ENCODE results near the gene ITPA.
A peak's percentile ranks its signal among the peaks of the same experiment; 100 is the strongest.

Gene ITPA

GRCh38 chr20:3239026-3239866, 29.9 kb downstream of the ITPA start, which contains the start of gene SLC4A11:
Gene SLC4A11 (minus strand): TSS chr20:3239190. CDS start chr20:3239137, 53 bp downstream.
- Histone ChIP-seq H3K9ac (ENCODE audit: low read depth, low read length) (no peak within 1 kb of the TSS), H3K4me3 (ENCODE audit: low read depth in 1 of 2, low read length in 2 of 2) (no peak within 1 kb of the TSS), H3K4me2 (ENCODE audit: insufficient read depth, low read length) (no peak within 1 kb of the TSS), H2AFZ (ENCODE audit: low read depth, low read length) (no peak within 1 kb of the TSS), H3K27ac (ENCODE audit: low read length) (no peak within 1 kb of the TSS), H4K20me1 (ENCODE audit: insufficient read depth, low read length) (peaks cover 8% of the 10 kb centered on the region; the same call in 1 of the 2 replicates), H3K9me3 (ENCODE audit: insufficient read depth, low read length, severe bottlenecking) (no peaks in the 10 kb centered on the region), H3K79me2 (ENCODE audit: insufficient read depth, low read length) (no peaks in the 10 kb centered on the region), H3K36me3 (ENCODE audit: insufficient read depth, low read length) (no peaks in the 10 kb centered on the region), H3K4me1 (ENCODE audit: insufficient read depth, low read length) (no peaks in the 10 kb centered on the region), H3K27me3 (ENCODE audit: insufficient read depth, low read length, poor library complexity) (peaks cover 18% of the 10 kb centered on the region)
- DNase-seq (no peak), ATAC-seq (ENCODE audit: insufficient read depth, low read depth) (peak; percentile 43; the same call in 1 of the 3 replicates)
- TF ChIP-seq EZH2 (IDR thresholded peaks at IDR 0.05; ENCODE audit: borderline replicate concordance, low read depth, low read length, severe bottlenecking), result no peak
- TF ChIP-seq, protein P1, sequence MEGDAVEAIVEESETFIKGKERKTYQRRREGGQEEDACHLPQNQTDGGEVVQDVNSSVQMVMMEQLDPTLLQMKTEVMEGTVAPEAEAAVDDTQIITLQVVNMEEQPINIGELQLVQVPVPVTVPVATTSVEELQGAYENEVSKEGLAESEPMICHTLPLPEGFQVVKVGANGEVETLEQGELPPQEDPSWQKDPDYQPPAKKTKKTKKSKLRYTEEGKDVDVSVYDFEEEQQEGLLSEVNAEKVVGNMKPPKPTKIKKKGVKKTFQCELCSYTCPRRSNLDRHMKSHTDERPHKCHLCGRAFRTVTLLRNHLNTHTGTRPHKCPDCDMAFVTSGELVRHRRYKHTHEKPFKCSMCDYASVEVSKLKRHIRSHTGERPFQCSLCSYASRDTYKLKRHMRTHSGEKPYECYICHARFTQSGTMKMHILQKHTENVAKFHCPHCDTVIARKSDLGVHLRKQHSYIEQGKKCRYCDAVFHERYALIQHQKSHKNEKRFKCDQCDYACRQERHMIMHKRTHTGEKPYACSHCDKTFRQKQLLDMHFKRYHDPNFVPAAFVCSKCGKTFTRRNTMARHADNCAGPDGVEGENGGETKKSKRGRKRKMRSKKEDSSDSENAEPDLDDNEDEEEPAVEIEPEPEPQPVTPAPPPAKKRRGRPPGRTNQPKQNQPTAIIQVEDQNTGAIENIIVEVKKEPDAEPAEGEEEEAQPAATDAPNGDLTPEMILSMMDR (IDR thresholded peaks at IDR 0.05; ENCODE audit: borderline replicate concordance, extremely low read depth, low read length, poor library complexity, severe bottlenecking), result no peak

DNA sequence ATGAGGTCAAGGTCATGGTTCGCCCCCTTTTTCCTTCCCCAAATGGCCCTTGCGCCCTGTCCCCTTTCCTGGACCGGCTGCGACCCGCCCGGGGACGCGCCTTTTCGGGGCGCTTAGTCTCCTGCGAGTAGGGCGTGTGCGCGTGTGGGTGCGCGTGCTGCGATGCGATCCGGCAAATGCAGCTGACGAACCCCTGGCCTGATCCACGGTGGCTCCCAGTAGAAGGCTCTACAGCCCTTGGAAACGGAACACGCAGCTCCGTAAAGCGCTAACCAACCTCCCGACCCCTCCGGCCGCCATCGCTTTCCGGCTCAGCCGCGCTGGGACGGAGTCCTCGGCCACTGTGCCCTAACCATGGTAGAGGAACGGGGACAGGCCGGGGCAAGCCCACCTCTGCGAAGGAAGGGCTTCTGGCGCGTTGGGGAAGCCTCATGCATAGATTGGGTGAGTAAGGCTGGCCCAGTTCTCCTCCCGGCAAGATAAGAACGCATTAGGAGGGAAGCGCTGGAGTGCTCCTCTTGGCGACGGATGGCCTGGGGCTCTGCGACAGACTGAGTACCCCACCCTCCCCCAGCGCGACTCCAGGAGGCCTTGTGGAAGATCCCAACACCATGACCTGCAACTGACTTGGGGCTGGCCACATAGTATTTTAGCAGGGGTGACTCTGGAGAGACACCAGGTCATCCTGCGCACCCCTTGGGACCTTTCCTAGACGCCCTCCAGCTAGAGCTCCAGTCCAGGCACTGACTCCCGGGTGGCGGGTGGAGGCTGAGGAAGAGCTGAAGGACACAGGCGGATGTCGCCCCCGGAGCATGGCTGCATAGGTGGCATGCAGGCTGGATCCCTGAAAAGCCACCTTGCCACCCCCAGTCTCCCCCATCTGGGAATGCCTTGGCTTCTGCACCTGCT, 30.8 kb downstream of the ITPA start:
- Histone ChIP-seq H3K27ac (ENCODE audit: low read length) (no peak overlapping the region), H3K79me2 (ENCODE audit: insufficient read depth, low read length) (no peaks in the 10 kb centered on the region), H3K27me3 (ENCODE audit: insufficient read depth, low read length, poor library complexity) (peaks cover 18% of the 10 kb centered on the region), H3K9me3 (ENCODE audit: insufficient read depth, low read length, severe bottlenecking) (no peaks in the 10 kb centered on the region), H3K4me1 (ENCODE audit: insufficient read depth, low read length) (no peaks in the 10 kb centered on the region), H3K4me3 (ENCODE audit: low read depth in 1 of 2, low read length in 2 of 2) (no peak overlapping the region), H3K9ac (ENCODE audit: low read depth, low read length) (no peak overlapping the region), H3K4me2 (ENCODE audit: insufficient read depth, low read length) (no peak overlapping the region), H2AFZ (ENCODE audit: low read depth, low read length) (no peak overlapping the region), H4K20me1 (ENCODE audit: insufficient read depth, low read length) (peaks cover 10% of the 10 kb centered on the region; the same call in 1 of the 2 replicates), H3K36me3 (ENCODE audit: insufficient read depth, low read length) (no peaks in the 10 kb centered on the region)
- DNase-seq, result no peak
- no peak for ATAC-seq (ENCODE audit: insufficient read depth, low read depth)
- TF ChIP-seq EZH2 (IDR thresholded peaks at IDR 0.05; ENCODE audit: borderline replicate concordance, low read depth, low read length, severe bottlenecking), result no peak
- TF ChIP-seq, protein P1 (IDR thresholded peaks at IDR 0.05; ENCODE audit: borderline replicate concordance, extremely low read depth, low read length, poor library complexity, severe bottlenecking), result no peak

DNA sequence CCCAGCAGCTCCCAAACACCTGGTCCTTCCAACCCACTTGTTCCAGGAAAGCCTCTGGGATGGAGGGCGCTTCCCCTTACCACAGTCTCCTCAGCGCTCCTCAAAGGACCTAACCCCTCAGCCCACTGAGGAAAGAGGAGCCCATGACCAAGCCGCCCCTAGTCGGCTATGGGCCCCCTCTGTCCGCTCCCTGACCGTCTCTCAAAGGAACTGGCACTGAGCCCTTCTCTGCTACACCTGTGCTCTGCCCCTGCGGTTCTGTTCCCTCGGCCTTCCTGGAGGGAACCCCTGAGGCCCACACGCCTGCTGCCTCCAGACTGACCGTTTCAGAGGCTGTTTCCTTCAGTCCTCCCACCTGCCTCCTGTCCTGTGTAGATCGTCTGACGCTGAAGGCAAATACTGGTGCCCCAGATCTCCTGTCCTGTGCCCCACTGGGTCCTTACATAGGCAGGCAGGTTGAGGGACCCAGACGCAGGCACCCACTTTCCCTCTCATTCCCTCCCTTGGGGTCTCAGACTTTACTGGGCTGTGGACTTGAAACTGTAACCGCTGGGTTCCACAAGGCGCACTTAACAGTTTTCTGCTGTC, 31.6 kb downstream of the ITPA start:
- Histone ChIP-seq H3K27me3 (ENCODE audit: insufficient read depth, low read length, poor library complexity) (peaks cover 16% of the 10 kb centered on the region), H3K36me3 (ENCODE audit: insufficient read depth, low read length) (no peaks in the 10 kb centered on the region), H3K4me2 (ENCODE audit: insufficient read depth, low read length) (no peak overlapping the region), H3K79me2 (ENCODE audit: insufficient read depth, low read length) (no peaks in the 10 kb centered on the region), H3K9me3 (ENCODE audit: insufficient read depth, low read length, severe bottlenecking) (no peaks in the 10 kb centered on the region), H3K9ac (ENCODE audit: low read depth, low read length) (no peak overlapping the region), H3K27ac (ENCODE audit: low read length) (no peak overlapping the region), H4K20me1 (ENCODE audit: insufficient read depth, low read length) (peaks cover 7% of the 10 kb centered on the region; the same call in 1 of the 2 replicates), H3K4me3 (ENCODE audit: low read depth in 1 of 2, low read length in 2 of 2) (no peak overlapping the region), H3K4me1 (ENCODE audit: insufficient read depth, low read length) (no peaks in the 10 kb centered on the region), H2AFZ (ENCODE audit: low read depth, low read length) (no peak overlapping the region)
- ATAC-seq (ENCODE audit: insufficient read depth, low read depth) (no peak), DNase-seq (no peak)
- TF ChIP-seq EZH2 (IDR thresholded peaks at IDR 0.05; ENCODE audit: borderline replicate concordance, low read depth, low read length, severe bottlenecking), result no peak
- TF ChIP-seq, protein P1 (IDR thresholded peaks at IDR 0.05; ENCODE audit: borderline replicate concordance, extremely low read depth, low read length, poor library complexity, severe bottlenecking), result no peak
